ENCODE measurements around the gene CFTR.

The CFTR gene

DNA sequence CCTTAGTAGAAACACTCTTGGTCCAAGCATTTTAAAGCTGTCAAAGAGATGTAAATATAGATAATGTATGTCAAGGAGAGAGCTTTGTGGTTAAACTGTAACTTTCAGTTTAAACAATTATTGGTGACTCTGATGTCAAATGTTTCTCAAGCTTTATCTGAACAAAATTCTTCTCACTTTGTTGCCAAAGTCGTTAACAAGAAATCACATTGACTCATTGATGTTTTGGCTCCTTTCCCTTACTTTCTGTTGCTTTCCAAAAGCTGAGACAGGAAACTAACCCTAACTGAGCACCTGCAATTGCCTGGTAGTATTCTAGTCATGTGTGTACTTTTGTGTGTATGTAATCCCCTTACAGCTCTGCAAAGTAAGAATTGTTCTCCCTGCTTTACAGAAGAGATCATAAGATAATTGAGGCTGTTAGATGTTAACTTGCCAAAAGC, 108.5 kb downstream of the CFTR start:
- DNase-seq (ENCODE audit: low spot score) = no peak

DNA sequence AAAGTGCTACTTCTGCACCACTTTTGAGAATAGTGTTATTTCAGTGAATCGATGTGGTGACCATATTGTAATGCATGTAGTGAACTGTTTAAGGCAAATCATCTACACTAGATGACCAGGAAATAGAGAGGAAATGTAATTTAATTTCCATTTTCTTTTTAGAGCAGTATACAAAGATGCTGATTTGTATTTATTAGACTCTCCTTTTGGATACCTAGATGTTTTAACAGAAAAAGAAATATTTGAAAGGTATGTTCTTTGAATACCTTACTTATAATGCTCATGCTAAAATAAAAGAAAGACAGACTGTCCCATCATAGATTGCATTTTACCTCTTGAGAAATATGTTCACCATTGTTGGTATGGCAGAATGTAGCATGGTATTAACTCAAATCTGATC, 110.4 kb downstream of the CFTR start:
- no peak for DNase-seq (ENCODE audit: low spot score)

DNA sequence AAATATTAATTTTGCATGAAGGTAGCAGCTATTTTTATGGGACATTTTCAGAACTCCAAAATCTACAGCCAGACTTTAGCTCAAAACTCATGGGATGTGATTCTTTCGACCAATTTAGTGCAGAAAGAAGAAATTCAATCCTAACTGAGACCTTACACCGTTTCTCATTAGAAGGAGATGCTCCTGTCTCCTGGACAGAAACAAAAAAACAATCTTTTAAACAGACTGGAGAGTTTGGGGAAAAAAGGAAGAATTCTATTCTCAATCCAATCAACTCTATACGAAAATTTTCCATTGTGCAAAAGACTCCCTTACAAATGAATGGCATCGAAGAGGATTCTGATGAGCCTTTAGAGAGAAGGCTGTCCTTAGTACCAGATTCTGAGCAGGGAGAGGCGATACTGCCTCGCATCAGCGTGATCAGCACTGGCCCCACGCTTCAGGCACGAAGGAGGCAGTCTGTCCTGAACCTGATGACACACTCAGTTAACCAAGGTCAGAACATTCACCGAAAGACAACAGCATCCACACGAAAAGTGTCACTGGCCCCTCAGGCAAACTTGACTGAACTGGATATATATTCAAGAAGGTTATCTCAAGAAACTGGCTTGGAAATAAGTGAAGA, 112.3 kb downstream of the CFTR start:
- DNase-seq (ENCODE audit: low spot score) = no peak

DNA sequence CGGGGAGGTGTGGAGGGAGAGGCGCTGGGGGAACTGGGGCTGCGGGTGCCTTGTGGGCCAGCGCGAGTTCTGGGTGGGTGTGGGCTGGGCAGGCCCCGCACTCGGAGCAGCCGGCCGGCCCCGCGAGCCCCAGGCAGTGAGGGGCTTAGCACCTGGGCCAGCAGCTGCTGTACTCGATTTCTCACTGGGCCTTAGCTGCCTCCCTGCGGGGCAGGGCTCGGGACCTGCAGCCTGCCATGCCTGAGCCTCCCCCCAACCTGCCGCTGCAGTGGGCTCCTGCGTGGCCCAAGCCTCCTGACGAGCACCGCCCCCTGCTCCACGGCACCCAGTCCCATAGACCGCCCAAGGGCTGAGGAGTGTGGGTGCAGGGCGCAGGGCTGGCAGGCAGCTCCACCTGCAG, 116.3 kb downstream of the CFTR start:
- DNase-seq (ENCODE audit: low spot score) = no peak

DNA sequence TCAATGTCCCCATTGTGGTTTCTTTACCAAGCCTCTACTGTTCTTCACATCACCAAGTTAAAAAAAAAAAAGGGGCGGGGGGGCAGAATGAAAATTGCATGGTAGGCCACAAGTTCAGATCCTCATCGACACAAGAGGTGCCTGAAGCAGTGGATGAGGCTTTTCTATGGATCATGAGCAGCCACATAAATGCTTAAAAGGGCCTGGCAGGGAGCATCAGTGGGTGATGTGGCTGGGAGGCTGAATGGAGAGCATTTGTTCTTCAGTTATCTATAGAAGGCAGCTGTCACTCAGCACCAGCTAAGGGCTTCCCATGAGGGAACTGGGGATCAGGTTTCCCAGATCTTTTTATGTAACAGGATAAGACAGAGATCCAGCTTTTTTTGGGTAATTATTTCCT, 117.9 kb downstream of the CFTR start:
- no peak for DNase-seq (ENCODE audit: low spot score)

DNA sequence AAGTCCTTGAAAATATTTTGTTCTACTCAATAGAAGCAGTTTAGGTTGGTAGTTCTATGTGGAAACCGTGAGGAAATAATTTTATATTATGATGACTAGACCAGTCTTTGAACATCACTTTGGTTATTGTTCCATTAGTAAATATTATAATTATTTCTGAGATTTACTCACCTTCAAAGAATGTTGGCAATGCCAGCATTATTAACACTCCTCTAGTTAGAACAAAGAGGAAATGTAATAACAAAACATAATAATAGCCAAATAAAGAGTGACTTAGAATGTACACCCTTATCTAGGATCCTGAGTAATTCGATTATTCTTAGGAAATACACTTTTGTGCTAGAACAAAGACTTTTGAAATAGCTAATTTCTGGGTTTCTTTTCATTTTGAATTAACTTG, 121.1 kb downstream of the CFTR start:
- no peak for DNase-seq (ENCODE audit: low spot score)

DNA sequence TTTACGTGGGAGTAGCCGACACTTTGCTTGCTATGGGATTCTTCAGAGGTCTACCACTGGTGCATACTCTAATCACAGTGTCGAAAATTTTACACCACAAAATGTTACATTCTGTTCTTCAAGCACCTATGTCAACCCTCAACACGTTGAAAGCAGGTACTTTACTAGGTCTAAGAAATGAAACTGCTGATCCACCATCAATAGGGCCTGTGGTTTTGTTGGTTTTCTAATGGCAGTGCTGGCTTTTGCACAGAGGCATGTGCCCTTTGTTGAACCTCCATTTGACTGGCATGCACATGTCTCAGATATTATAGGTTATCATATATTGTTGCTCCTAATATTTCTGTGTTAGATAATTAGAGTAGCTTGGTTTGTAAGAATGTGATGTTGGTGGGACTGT, 123.8 kb downstream of the CFTR start:
- no peak for DNase-seq (ENCODE audit: low spot score)

DNA sequence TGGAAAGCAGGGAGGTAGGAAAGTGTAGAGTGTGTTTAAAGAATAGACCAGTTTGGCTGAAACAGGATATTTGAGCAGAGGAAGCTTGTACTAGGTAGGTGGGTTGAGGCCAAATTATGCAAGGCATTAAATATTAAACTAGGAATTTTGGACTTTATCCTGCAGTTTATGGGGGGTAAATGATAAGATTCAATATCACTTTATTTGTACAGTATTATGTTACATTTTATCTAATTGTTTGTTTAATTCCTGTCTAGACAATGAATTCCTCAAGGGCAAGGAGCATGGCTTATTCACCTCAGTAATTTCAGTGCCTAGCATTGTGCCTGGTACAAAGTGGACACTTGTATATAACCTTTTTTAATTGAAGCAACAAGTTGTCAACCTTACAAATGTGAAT, 125.9 kb downstream of the CFTR start:
- no peak for DNase-seq (ENCODE audit: low spot score)

DNA sequence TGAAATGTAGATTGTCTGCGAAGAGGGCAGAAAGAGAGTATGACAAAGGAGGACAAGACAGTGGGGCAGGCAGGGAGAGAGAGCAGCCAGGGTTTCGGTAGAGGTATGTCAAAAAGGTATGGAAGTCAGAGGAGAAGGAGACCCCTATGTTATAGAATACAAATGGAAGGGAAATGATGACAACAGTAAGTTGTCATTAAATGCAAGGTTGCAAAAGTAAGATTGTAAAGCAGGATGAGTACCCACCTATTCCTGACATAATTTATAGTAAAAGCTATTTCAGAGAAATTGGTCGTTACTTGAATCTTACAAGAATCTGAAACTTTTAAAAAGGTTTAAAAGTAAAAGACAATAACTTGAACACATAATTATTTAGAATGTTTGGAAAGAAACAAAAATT, 126.3 kb downstream of the CFTR start:
- DNase-seq (ENCODE audit: low spot score) = no peak

DNA sequence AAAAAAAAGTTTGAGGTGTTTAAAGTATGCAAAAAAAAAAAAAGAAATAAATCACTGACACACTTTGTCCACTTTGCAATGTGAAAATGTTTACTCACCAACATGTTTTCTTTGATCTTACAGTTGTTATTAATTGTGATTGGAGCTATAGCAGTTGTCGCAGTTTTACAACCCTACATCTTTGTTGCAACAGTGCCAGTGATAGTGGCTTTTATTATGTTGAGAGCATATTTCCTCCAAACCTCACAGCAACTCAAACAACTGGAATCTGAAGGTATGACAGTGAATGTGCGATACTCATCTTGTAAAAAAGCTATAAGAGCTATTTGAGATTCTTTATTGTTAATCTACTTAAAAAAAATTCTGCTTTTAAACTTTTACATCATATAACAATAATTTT, 130.6 kb downstream of the CFTR start:
- DNase-seq (ENCODE audit: low spot score) = no peak

DNA sequence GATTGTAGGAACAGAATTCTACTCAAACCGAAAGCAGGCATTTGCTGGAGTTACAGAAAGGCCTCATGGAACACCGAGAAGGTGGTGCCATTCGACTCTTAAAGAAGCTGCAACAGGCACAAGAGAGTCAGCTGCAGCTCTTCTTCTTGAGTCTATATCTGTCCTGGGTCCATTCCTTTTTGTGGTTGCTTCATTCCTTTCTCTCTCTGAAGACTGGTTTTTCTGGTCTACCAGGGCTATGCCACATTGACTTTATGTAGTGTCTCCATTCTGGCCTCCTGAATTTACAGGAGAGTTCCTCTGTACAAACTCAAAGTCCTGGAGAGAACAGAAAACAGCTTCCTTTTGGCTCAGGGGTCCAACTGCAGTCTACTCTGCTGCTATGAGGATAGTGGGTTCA, 132.8 kb downstream of the CFTR start:
- DNase-seq (ENCODE audit: low spot score) = no peak

DNA sequence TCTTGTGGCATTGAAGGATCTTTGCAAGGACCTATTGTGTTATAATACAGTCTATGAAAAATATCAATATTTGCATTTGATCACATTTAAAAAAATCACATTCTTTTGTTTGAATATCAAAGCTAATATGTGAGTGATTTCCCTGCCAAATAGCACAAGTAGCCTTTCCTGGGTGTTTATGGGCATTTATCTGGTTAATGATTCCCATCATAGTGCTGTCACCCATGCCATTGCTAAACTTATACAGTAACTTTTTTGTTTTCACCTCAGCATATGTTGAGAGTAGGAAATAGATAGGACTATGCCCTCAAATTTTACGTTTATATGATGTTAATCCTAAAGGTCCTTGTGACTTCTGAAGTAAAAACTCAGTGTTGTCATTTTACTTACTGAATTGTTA, 136.9 kb downstream of the CFTR start:
- DNase-seq (ENCODE audit: low spot score) = no peak

DNA sequence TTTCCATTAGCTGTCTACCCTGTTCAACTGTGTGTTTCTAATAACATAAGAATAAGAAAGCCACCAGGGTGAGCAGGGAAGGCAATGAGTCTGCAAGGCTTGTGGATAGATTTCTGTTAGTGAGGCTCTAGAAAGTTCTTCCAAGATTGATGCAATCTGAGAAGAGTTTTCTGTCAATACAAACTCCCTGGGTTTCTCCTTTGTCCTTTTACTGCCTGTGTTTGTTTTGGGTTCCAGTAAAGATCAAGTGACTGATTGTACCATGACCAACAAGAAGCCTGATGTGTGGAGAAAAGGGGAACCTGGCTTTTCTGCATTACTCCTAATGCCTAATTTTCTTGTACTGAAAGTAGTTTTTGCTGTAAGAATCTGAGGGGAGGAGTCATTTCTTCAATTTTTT, 139.9 kb downstream of the CFTR start:
- DNase-seq (ENCODE audit: low spot score) = no peak

DNA sequence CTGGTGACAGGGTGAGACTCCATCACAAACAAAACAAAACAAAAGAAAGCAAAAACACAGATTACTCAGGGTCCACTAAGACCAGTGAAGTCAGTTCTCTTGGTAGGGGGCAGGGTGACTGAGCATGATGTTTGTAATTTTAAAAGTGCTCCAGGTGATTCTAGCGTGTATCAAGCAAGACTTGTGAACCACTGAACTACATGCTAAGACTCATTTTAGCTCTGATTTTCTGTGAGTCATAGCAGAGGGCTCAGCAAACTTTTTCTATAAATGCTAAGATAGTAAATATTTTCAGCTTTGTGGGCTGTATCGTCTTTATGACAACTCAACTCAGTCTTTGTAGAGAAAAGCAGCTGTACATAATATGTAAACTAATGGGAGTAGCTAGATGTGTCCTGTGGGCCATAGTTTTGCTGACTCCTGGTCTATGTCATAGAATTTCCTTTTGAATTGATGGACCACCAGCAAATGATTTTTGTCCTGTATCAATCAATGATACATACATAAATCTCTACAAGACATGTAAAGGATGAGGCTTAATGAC, 141.3 kb downstream of the CFTR start:
- DNase-seq (ENCODE audit: low spot score) = no peak

DNA sequence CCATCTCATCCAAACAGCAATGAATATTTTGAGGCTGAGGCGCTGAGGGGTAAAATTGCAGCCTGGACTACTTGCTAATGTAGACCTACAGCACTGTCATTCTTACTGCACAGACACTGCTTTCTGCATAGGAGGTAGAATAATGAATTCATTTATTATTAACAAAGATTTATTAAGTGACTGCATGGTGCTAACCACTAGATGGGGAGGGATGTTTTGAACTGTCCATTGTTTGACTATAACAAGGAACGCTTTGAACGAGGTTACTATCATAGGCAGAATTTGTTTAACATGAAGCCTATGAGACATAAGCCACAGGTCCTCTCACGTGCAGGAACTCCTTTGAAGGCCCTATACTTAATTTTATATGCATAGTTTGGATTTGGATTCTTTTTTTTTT, 143.8 kb downstream of the CFTR start:
- DNase-seq (ENCODE audit: low spot score) = peak; percentile 62

DNA sequence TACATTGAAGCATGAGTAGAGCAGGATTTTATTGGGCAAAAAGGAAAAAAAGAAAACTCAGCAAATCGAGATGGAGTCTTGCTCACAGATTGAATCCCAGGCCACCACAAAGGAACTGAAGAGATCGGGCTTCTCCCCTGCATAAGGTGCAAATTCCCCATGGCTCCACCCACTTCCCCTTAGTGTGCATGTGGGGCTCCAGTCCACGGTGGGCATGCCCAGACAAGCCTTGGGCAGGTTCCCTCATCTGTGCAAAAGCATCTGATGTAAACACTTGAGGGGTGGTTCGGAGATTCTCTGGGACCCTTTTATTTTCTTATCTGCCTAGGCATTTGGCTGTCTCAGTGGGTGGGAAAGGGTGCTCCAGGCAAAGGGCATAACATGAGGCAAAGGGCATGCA, 150.7 kb downstream of the CFTR start:
- no peak for DNase-seq (ENCODE audit: low spot score)

DNA sequence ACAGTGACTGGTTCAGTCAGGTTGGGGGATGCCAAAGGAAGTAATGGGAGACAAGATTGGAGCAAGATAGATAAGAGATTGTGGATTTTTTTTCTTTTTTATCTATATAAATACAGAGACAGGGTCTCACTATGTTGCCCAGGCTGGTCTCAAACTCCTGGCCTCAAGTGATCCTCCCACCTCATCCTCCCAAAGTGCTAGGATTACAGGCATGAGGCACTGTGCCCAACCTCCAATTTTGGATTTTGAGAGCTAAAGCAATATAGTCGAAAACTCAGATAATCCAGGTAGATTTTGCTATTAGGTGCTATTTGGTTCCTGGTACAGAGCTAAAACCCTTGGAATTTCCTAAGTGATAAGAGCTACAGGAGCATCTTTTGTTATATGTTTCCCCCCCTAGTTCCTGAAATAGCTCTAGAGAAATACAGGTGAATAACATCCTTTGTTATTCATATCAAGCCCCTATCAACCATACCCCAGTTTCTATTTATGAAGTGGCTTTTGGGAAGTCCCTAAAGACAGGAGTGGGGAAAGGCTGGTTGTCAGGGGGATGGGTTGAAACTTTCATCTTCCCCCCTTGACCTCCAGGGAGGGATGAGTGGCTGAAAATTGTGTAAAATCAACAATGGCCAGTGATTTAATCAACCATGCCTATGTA, 151.2 kb downstream of the CFTR start:
- DNase-seq (ENCODE audit: low spot score) = no peak

DNA sequence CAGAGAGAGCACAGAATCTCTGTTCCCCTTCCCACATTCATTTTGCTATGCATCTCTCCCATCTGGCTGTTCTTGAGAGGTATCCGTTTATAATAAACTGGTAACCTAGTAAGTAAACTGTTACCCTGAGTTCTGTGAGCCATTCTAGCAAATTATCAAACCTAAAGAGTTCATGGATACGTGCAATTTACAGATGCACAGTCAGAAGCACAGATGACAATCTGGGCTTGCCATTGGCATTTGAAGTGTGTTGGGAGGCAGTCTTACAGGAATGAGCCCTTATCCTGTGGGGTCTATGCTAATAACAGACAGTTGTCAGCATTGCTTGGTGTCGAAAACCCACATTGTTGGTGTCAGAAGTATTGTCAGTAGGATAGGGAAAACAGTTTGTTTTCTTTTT, 151.8 kb downstream of the CFTR start:
- no peak for DNase-seq (ENCODE audit: low spot score)

DNA sequence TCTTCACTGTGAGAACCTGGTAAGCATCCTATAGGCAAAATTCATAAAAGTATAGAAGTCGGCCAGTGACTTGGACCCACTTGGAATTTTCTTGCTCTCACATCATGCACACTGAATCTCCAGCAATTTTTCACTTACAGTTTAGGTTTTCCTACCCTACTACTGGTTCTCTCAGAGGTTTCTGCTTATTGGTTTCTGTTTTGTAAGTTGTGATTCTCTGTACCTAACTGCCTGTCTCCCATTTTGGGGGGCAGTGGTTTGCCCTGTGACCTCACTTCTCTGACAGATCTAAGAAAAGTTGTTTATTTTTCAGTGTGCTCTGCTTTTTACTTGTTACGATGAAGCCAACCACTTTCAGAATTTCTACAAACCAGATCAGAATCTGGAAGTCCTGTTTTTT, 158.1 kb downstream of the CFTR start:
- no peak for DNase-seq (ENCODE audit: low spot score)

DNA sequence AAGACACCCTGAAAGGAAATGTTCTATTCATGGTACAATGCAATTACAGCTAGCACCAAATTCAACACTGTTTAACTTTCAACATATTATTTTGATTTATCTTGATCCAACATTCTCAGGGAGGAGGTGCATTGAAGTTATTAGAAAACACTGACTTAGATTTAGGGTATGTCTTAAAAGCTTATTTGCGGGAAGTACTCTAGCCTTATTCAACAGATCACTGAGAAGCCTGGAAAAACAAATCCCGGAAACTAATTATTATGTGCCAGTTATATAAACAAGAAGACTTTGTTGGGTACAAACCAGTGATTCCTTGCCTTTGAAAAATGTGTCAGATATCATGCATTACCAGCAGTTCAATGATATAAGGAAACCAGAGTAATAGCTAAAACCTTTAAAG, 160.1 kb downstream of the CFTR start:
- DNase-seq (ENCODE audit: low spot score) = no peak

DNA sequence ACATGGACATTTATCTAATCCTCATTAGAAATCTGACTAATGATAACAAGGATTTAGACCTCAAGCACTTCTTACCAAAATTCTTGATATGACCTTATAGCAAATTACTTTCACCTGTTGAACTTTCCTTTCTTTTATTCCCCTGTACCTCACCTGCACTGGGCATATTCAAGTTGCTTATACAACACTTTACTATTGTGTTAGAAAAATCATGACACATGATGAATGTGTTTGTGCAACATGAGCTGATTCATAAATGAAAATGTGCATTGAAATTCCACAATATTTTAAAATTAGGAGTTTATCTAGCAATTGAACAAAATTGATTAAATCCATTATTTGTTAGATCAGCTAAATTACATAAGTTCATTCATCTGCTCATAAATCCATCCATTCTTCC, 160.6 kb downstream of the CFTR start:
- DNase-seq (ENCODE audit: low spot score) = no peak

DNA sequence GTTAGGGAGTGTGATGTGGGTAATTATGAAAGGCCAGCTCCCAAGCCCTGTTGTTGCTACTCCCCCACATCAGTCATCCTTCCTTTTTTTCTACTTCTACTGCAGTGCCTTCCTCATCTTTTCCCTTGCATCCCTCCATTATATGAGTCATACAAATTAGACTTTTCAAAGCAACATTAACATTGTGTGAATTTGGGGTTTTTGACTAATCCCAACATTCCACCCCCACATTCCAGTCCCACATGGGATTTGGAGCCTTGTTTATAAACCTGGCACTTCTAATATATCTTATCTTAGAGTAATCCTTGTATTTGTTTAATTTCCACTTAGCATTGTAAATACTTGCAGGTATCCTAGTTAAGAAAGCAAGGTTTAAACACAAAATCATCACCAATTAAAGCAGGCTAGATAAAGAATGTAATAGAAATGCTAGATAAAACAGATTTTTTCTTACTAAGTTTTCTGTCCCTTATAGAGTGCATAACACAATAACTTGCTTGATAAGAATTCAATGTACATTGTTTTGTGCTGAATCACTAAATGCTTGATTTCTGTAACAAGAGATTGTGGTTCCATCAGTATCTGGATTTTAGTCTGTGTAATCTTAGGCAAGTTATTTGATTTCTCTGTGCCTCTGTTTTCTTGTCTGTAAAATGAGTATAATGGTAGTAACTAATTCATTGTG, 165.8 kb downstream of the CFTR start:
- DNase-seq (ENCODE audit: low spot score) = peak; percentile 43

DNA sequence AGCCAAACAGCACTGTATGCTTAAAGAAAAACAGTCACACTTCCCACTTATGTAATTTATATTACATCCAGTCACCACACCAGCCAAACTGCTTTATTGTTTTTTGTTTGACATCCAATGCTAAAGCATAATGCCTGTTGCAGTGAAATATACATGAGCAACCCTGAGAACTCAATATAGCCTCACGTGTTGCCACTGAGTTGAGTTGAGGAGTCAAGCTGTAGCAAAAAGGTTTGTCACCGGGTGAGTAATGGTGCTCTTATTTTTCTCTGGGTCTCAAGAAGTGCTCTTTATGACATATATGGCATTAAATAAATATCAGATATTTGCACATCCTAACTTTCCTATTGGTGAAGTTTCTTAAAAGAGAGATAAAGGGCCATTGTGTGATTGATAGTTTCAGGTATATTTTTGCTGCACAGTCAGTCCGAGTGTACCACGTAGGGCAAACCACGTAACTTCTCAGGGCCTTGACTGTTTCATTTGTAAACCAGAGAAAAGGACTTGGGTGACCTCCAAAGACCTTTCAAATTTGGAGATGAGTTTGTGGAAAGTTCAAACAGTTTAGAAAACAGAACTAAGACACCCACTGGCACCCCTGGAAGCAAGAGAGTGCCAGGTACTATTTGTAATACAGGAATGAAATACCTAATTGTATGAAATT, 168.5 kb downstream of the CFTR start:
- DNase-seq (ENCODE audit: low spot score) = no peak
